IMR-90 (cell line): ENCODE results near the gene GRB14. TPM values are rescaled to one million over a fixed set of nuclear protein-coding genes. Genes with fewer than 3 reads are reported as not detected.

Source experiments
- ATAC-seq: fragments of 200-7000 bp; cut with Tn5 transposase; 2 replicates; pipeline ENCODE4 v1.9.1; 2020; ENCODE audit warnings: low read depth, mild to moderate bottlenecking, moderate library complexity
- BruUV-seq: library from RNA; stranded (reverse); fragments of 400-500 nt; replicated peaks from 2 replicates; lab custom pipeline; 2021; lab: Mats Ljungman, UMichigan
- CTCF ChIA-PET: fragments of 300-600 bp; formaldehyde crosslinking; extraction: SDS; loops from one replicate; lab custom pipeline; 2021; ENCODE audit warnings: antibody characterized with exemption; lab: Yijun Ruan, JAX
- POLR2A ChIA-PET: fragments of 300-600 bp; sonication (Branson Sonifier 250); formaldehyde crosslinking; loops from one replicate; lab custom pipeline; 2022; ENCODE audit warnings: antibody characterized with exemption; ENCODE audit not compliant: unreplicated experiment; lab: Charles Lee
- DNase-seq: peaks from one replicate; pipeline ENCODE4 v3.0.0; 2013
- H2AFZ ChIP-seq: replicated peaks from 2 replicates; pipeline ENCODE3; 2013; ENCODE audit warnings: low read length, mild to moderate bottlenecking; ENCODE audit not compliant: poor library complexity
- H2AK5ac ChIP-seq: 2 replicates; pipeline ENCODE4 v1.6.1; 2013; ENCODE audit warnings: low read depth, low read length, inconsistent platforms
- H2AK9ac ChIP-seq: replicated peaks from 2 replicates; pipeline ENCODE3; 2013; ENCODE audit warnings: mild to moderate bottlenecking, low read depth, low read length, moderate library complexity; ENCODE audit not compliant: poor library complexity
- H2BK120ac ChIP-seq: 2 replicates; pipeline ENCODE4 v1.6.1; 2013; ENCODE audit warnings: low read depth, low read length, inconsistent platforms
- H2BK15ac ChIP-seq: 3 replicates; pipeline ENCODE4 v1.6.1; 2013; ENCODE audit warnings: low read depth, low read length, inconsistent platforms
- H2BK20ac ChIP-seq: 2 replicates; pipeline ENCODE4 v1.6.1; 2013; ENCODE audit warnings: low read depth, mild to moderate bottlenecking, inconsistent platforms, low read length, moderate library complexity
- H2BK5ac ChIP-seq: 2 replicates; pipeline ENCODE4 v1.6.1; 2013; ENCODE audit warnings: mild to moderate bottlenecking, low read depth, low read length, inconsistent platforms; ENCODE audit not compliant: poor library complexity, severe bottlenecking
- H3K14ac ChIP-seq: replicated peaks from 2 replicates; pipeline ENCODE4 v1.6.1; 2013; ENCODE audit warnings: low read depth, low read length, inconsistent platforms
- H3K18ac ChIP-seq: 2 replicates; pipeline ENCODE4 v1.6.1; 2013; ENCODE audit warnings: low read depth, low read length, control low read depth
- H3K23ac ChIP-seq: 2 replicates; pipeline ENCODE4 v1.6.1; 2013; ENCODE audit warnings: low read depth, low read length, inconsistent platforms
- H3K27ac ChIP-seq: 2 replicates; pipeline ENCODE4 v1.5.1; 2013; ENCODE audit warnings: mild to moderate bottlenecking, control low read depth, low read length; ENCODE audit not compliant: insufficient read depth
- H3K27me3 ChIP-seq: 2 replicates; pipeline ENCODE4 v1.6.1; 2013; ENCODE audit warnings: low read length; ENCODE audit not compliant: control insufficient read depth, insufficient read depth
- H3K36me3 ChIP-seq: 2 replicates; pipeline ENCODE4 v1.6.1; 2013; ENCODE audit warnings: low read length, mixed read lengths; ENCODE audit not compliant: control insufficient read depth, insufficient read depth
- H3K4ac ChIP-seq: 2 replicates; pipeline ENCODE4 v1.6.1; 2013; ENCODE audit warnings: low read depth, low read length, inconsistent platforms
- H3K4me1 ChIP-seq: 2 replicates; pipeline ENCODE4 v1.6.1; 2013; ENCODE audit warnings: low read length, mixed read lengths; ENCODE audit not compliant: control insufficient read depth, insufficient read depth
- H3K4me2 ChIP-seq: 2 replicates; pipeline ENCODE4 v1.6.1; 2013; ENCODE audit warnings: low read depth, mild to moderate bottlenecking, control low read depth, low read length, moderate library complexity
- H3K4me3 ChIP-seq: 2 replicates; pipeline ENCODE4 v1.5.1; 2013; ENCODE audit warnings: low read depth, mild to moderate bottlenecking, control low read depth, low read length, moderate library complexity; ENCODE audit not compliant: insufficient read depth
- H3K56ac ChIP-seq: 2 replicates; pipeline ENCODE4 v1.6.1; 2013; ENCODE audit warnings: low read length, inconsistent platforms; ENCODE audit not compliant: insufficient read depth; ENCODE audit errors: extremely low read depth
- H3K79me1 ChIP-seq, 2 experiments: 2 replicates each; pipeline ENCODE4 v1.6.1; 2013; ENCODE audit warnings: low read length in 2 of 2, inconsistent platforms in 1 of 2, low read depth in 1 of 2
- H3K9ac ChIP-seq: 2 replicates; pipeline ENCODE4 v1.6.1; 2013; ENCODE audit warnings: low read depth, low read length, control low read depth
- H3K9me1 ChIP-seq: 2 replicates; pipeline ENCODE4 v1.6.1; 2013; ENCODE audit warnings: low read length, inconsistent platforms; ENCODE audit not compliant: insufficient read depth
- H3K9me3 ChIP-seq: 2 replicates; pipeline ENCODE4 v1.6.1; 2013; ENCODE audit warnings: low read length; ENCODE audit not compliant: control insufficient read depth, insufficient read depth
- H4K20me1 ChIP-seq: 2 replicates; pipeline ENCODE4 v1.6.1; 2013; ENCODE audit warnings: low read length, inconsistent platforms; ENCODE audit not compliant: insufficient read depth
- H4K5ac ChIP-seq: 2 replicates; pipeline ENCODE4 v1.6.1; 2013; ENCODE audit warnings: mild to moderate bottlenecking, low read depth, low read length, control low read depth
- H4K8ac ChIP-seq, 2 experiments: 2 replicates each; pipeline ENCODE4 v1.6.1; 2013; ENCODE audit warnings: low read depth in 2 of 2, low read length in 2 of 2, control low read depth in 1 of 2, inconsistent platforms in 1 of 2
- H4K91ac ChIP-seq: 2 replicates; pipeline ENCODE4 v1.6.1; 2013; ENCODE audit warnings: low read depth, low read length, inconsistent platforms; ENCODE audit not compliant: insufficient read depth
- BHLHE40 ChIP-seq: fragments of 150-350 bp; IDR thresholded peaks from 2 replicates; pipeline ENCODE4 v1.6.1; 2016; ENCODE audit warnings: mild to moderate bottlenecking, low read depth, low read length
- CHD1 ChIP-seq: IDR thresholded peaks from 2 replicates; pipeline ENCODE4 v1.6.1; 2012; ENCODE audit warnings: low read depth, low read length, improper control_type of control experiment
- MXI1 ChIP-seq: IDR thresholded peaks from 2 replicates; pipeline ENCODE4 v1.6.1; 2012; ENCODE audit warnings: low read depth, mild to moderate bottlenecking, low read length, moderate library complexity, borderline replicate concordance
- RAD21 ChIP-seq: IDR thresholded peaks from 2 replicates; pipeline ENCODE4 v1.6.1; 2012; ENCODE audit warnings: low read length, improper control_type of control experiment
- WGBS, 2 experiments: methylation state at CpG; one replicate each; pipeline versions ENCODE4 v1.1.5 to v1.1.7; 2013; ENCODE audit warnings: missing lambda C conversion rate in 2 of 2; ENCODE audit not compliant: insufficient read length in 1 of 2; ENCODE audit errors: extremely low coverage in 2 of 2; 5-methylcytosine and 5-hydroxymethylcytosine counted together
- dilution Hi-C: fragments of 300-500 bp; cut with HindIII; formaldehyde crosslinking; loops from one replicate; pipeline ENCODE4 v1.14.3; 2018; ENCODE audit warnings: low sequenced_read_pairs; ENCODE audit not compliant: unreplicated experiment
- in situ Hi-C: fragments of 300-500 bp; cut with MboI; formaldehyde crosslinking; loops from 3 replicates; pipeline ENCODE4 v1.14.3; 2019; ENCODE audit warnings: low sequenced_read_pairs, inconsistent platforms, mixed read lengths
- intact Hi-C: fragments of 100-400 bp; cut with micrococcal nuclease; formaldehyde crosslinking; loops from 2 replicates; pipeline ENCODE4 v1.10.0; 2022
- polyA plus RNA-seq, 3 experiments: library from polyadenylated mRNA; depleted of rRNA; stranded (reverse); fragments of >200 nt; gene quantifications; 2 replicates each; pipeline ENCODE4 v1.2.3, GENCODE V29; 2012; ENCODE audit warnings: low replicate concordance in 1 of 3
- total RNA-seq: library from RNA; depleted of rRNA; stranded (reverse); fragments of >200 nt; gene quantifications from 2 replicates; pipeline ENCODE4 v1.2.3, GENCODE V29; 2012

GRB14 gene
- total and polyA plus RNA-seq, 2 of the 4 experiments (the other 2 are of a cell fraction): not detected

- no peak overlapping the region for H3K4me2 ChIP-seq
- no peak overlapping the region for H3K4ac ChIP-seq
- H3K79me1 ChIP-seq: no peaks in the 10 kb centered on the region
- H3K9me3 ChIP-seq: no peaks in the 10 kb centered on the region
- no peak overlapping the region for H3K18ac ChIP-seq
- no peak overlapping the region for H3K27ac ChIP-seq
- H3K14ac ChIP-seq: no peak overlapping the region
- dilution Hi-C loops (no loop called here), intact Hi-C loops (no loop called here), in situ Hi-C loops (no loop called here)
- H2BK120ac ChIP-seq: no peak overlapping the region
- ATAC-seq: no peak
- CTCF ChIA-PET: no interaction called here
- BruUV-seq: no TSS peak
- no peak overlapping the region for H2AK5ac ChIP-seq
- H2BK20ac ChIP-seq: no peak overlapping the region
- no peak overlapping the region for H4K91ac ChIP-seq
- no peaks in the 10 kb centered on the region for H3K36me3 ChIP-seq
- no peak for DNase-seq
- no peaks in the 10 kb centered on the region for H4K20me1 ChIP-seq
- H3K56ac ChIP-seq: no peak overlapping the region
- no peak overlapping the region for H2BK15ac ChIP-seq
- H3K23ac ChIP-seq: no peak overlapping the region
- H3K4me1 ChIP-seq: no peaks in the 10 kb centered on the region
- POLR2A ChIA-PET: no interaction called here
- WGBS, 2 experiments: no CpG with 5 or more reads among the region's 1 CpG
- no peak overlapping the region for H2AK9ac ChIP-seq
- H3K4me3 ChIP-seq: no peak overlapping the region
- TF ChIP-seq CHD1 (no peak), MXI1 (no peak), BHLHE40 (no peak), RAD21 (no peak)
- H4K5ac ChIP-seq: no peak overlapping the region
- no peak overlapping the region for H3K9ac ChIP-seq
- no peak overlapping the region for H2AFZ ChIP-seq
- H2BK5ac ChIP-seq: no peak overlapping the region
- H3K9me1 ChIP-seq: no peaks in the 10 kb centered on the region
- H3K27me3 ChIP-seq: no peaks in the 10 kb centered on the region
- no peak overlapping the region for H4K8ac ChIP-seq
These were observed 164.0 kb downstream of the GRB14 start for GRCh38 chr2:164457271-164457670.
